Endothelial cell of umbilical vein (primary cell): ENCODE measurements around the gene C4orf33. TPM values are rescaled to one million over a fixed set of nuclear protein-coding genes. Genes with fewer than 3 reads are reported as not detected.

ENCODE experiments used
- BruUV-seq: library from RNA; stranded (reverse); fragments of 400-500 nt; replicated peaks from 2 replicates; lab custom pipeline; 2021; lab: Mats Ljungman, UMichigan
- CTCF ChIA-PET: fragments of 300-600, 350-600 bp; sonication (Branson Sonifier 250); formaldehyde crosslinking; loops from one replicate; lab custom pipeline; 2021; ENCODE audit warnings: antibody characterized with exemption, inconsistent platforms; lab: Charles Lee
- POLR2A ChIA-PET: fragments of 300-600, 350-600 bp; sonication (Branson Sonifier 250); formaldehyde crosslinking; loops from one replicate; lab custom pipeline; 2021; ENCODE audit warnings: antibody characterized with exemption, inconsistent platforms; lab: Charles Lee
- DNase-seq: peaks from one replicate; pipeline ENCODE4 v3.0.0-alpha.2; 2011; ENCODE audit warnings: low read depth, low spot score
- FAIRE-seq: peaks from 2 replicates; lab custom pipeline; 2011; peaks lifted over from hg19 to GRCh38; lab: Jason Lieb, UNC
- H2AFZ ChIP-seq: 2 replicates; pipeline ENCODE4 v1.6.0; 2012; ENCODE audit warnings: low read depth, low read length, control low read depth, inconsistent platforms
- H3K27ac ChIP-seq: 2 replicates; pipeline ENCODE4 v1.5.1; 2011; ENCODE audit warnings: low read depth, mild to moderate bottlenecking, control low read depth, low read length, moderate library complexity; ENCODE audit not compliant: insufficient read depth
- H3K27me3 ChIP-seq, 2 experiments: 2 replicates each; pipeline versions ENCODE4 v1.6.0 to v1.6.1; 2011; ENCODE audit warnings: low read length in 2 of 2, mixed read lengths in 1 of 2; ENCODE audit not compliant: control insufficient read depth in 2 of 2, insufficient read depth in 2 of 2
- H3K36me3 ChIP-seq, 2 experiments: 2 replicates in 1 of 2; 3 replicates in 1 of 2; pipeline ENCODE4 v1.5.1; 2011; ENCODE audit warnings: low read length in 2 of 2, mild to moderate bottlenecking in 1 of 2, moderate library complexity in 1 of 2; ENCODE audit not compliant: control insufficient read depth in 2 of 2, insufficient read depth in 2 of 2; ENCODE audit errors: extremely low read depth in 1 of 2
- H3K4me1 ChIP-seq: 3 replicates; pipeline ENCODE4 v1.5.1; 2011; ENCODE audit warnings: mild to moderate bottlenecking, low read length; ENCODE audit not compliant: control insufficient read depth, insufficient read depth; ENCODE audit errors: extremely low read depth
- H3K4me2 ChIP-seq: 2 replicates; pipeline ENCODE4 v1.6.1; 2011; ENCODE audit warnings: low read length, control low read depth, mixed read lengths; ENCODE audit not compliant: insufficient read depth
- H3K4me3 ChIP-seq, 3 experiments: fragments of 200-600 bp in 1 of 3; sonication (generic), shearing (Covaris generic) in 1 of 3; replicated peaks in 1 of 3; 2 replicates each; pipeline ENCODE4 v1.5.1; 2011 to 2016; ENCODE audit warnings: control low read depth in 3 of 3, low read length in 3 of 3, mild to moderate bottlenecking in 2 of 3, inconsistent platforms in 1 of 3, low read depth in 1 of 3, moderate library complexity in 1 of 3; ENCODE audit not compliant: insufficient read depth in 1 of 3
- H3K79me2 ChIP-seq: 2 replicates; pipeline ENCODE4 v1.6.0; 2012; ENCODE audit warnings: low read length, inconsistent platforms; ENCODE audit not compliant: control insufficient read depth, insufficient read depth
- H3K9ac ChIP-seq: replicated peaks from 2 replicates; pipeline ENCODE3; 2011; ENCODE audit warnings: low read length, control low read depth; ENCODE audit not compliant: insufficient read depth; ENCODE audit errors: extremely low read depth
- H3K9me1 ChIP-seq: replicated peaks from 3 replicates; pipeline ENCODE4 v1.6.0; 2011; ENCODE audit warnings: mild to moderate bottlenecking, low read length; ENCODE audit not compliant: control insufficient read depth, insufficient read depth; ENCODE audit errors: extremely low read depth
- H3K9me3 ChIP-seq: replicated peaks from 2 replicates; pipeline ENCODE4 v1.5.1; 2012; ENCODE audit warnings: low read length, inconsistent platforms; ENCODE audit not compliant: control insufficient read depth, insufficient read depth
- H4K20me1 ChIP-seq: replicated peaks from 2 replicates; pipeline ENCODE3; 2011; ENCODE audit warnings: mild to moderate bottlenecking, low read length; ENCODE audit not compliant: control insufficient read depth, insufficient read depth; ENCODE audit errors: extremely low read depth
- EZH2 ChIP-seq: IDR thresholded peaks from 2 replicates; pipeline ENCODE4 v1.6.1; 2012; ENCODE audit warnings: borderline replicate concordance, low read depth, mild to moderate bottlenecking, moderate library complexity, low read length, inconsistent platforms; ENCODE audit not compliant: severe bottlenecking
- FOS ChIP-seq: IDR thresholded peaks from 2 replicates; pipeline ENCODE4 v1.6.1; 2011; ENCODE audit warnings: mild to moderate bottlenecking, low read length, moderate library complexity, borderline replicate concordance; ENCODE audit not compliant: insufficient read depth
- GATA2 ChIP-seq: IDR thresholded peaks from 2 replicates; pipeline ENCODE4 v1.7.0; 2011; ENCODE audit warnings: low read depth, mild to moderate bottlenecking, moderate library complexity, mixed read lengths, low read length; ENCODE audit not compliant: insufficient read length, insufficient read depth
- JUN ChIP-seq: IDR thresholded peaks from 2 replicates; pipeline ENCODE4 v1.6.1; 2011; ENCODE audit warnings: borderline replicate concordance, low read depth; ENCODE audit not compliant: insufficient read length, insufficient read depth
- MAX ChIP-seq: IDR thresholded peaks from 2 replicates; pipeline ENCODE4 v1.6.1; 2011; ENCODE audit not compliant: insufficient read depth, insufficient read length
- MYC ChIP-seq: IDR thresholded peaks from one replicate; pipeline ENCODE4 v1.6.1; 2011; ENCODE audit warnings: mild to moderate bottlenecking, low read depth, low read length
- POLR2A ChIP-seq: IDR thresholded peaks from 2 replicates; pipeline ENCODE4 v1.6.1; 2012; ENCODE audit warnings: low read depth, mild to moderate bottlenecking, control low read depth, low read length
- POLR2AphosphoS5 ChIP-seq: IDR thresholded peaks from 2 replicates; pipeline ENCODE4 v1.6.1; 2012; ENCODE audit warnings: low read depth, mild to moderate bottlenecking, control low read depth, low read length, moderate library complexity; ENCODE audit not compliant: insufficient read depth
- dilution Hi-C: fragments of 300-500 bp; cut with MboI; formaldehyde crosslinking; loops from one replicate; pipeline ENCODE4 v1.15.0; 2019; ENCODE audit warnings: low sequenced_read_pairs; ENCODE audit not compliant: extremely low pct_ligation_motif_present
- intact Hi-C: fragments of 100-400 bp; cut with micrococcal nuclease; formaldehyde crosslinking; loops from one replicate; pipeline ENCODE4 v1.10.0; 2022
- polyA plus RNA-seq, 4 experiments: library from polyadenylated mRNA; depleted of rRNA in 3 of 4; stranded (reverse) in 3 of 4; unstranded in 1 of 4; fragments of >200 nt; gene quantifications; 2 replicates each; pipeline versions ENCODE4 v1.2.1 to v1.2.3, GENCODE V29; 2011 to 2012; ENCODE audit warnings: missing spikeins in 1 of 4
- total RNA-seq: library from RNA; stranded (reverse); gene quantifications from 2 replicates; pipeline ENCODE4 v1.2.3, GENCODE V29; 2021
- TF ChIP-seq, protein P1 (sequence below), 2 donors: IDR thresholded peaks; 1 replicate in 1 of 2; 2 replicates in 1 of 2; pipeline ENCODE4 v1.5.1; 2011; ENCODE audit warnings: low read length in 2 of 2, mild to moderate bottlenecking in 2 of 2, moderate library complexity in 2 of 2, control low read depth in 1 of 2, inconsistent platforms in 1 of 2, low read depth in 1 of 2; ENCODE audit not compliant: insufficient read depth in 1 of 2; ENCODE audit errors: extremely low read depth in 1 of 2

C4orf33 gene
- total and polyA plus RNA-seq, 2 donors (not counting 3 experiments of a cell fraction or from before 2014, with no cell fraction given) = 2.6 to 9.4 TPM

DNA sequence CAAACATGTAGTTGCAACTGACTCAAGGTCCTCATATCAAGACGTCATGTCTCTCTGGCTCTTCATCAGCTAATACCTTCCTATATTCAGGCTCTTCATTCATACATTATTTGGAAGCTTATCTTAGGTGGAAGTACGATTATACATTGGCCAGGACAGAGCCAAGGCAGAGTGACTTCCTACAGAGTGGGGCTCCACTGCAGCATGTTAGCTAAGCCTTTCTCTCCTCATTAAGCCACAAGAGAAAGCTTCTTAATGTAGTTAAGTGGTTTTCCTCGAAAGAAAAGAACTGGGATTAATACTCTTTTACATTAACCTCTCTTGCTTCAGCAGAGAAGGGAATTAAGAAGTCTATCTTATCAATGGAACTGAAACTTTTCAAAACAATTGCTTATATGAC is 15.0 kb downstream of the C4orf33 start:
- Histone ChIP-seq H3K9me1 (no peaks in the 10 kb centered on the region), H3K79me2 (no peaks in the 10 kb centered on the region), H3K9me3 (no peaks in the 10 kb centered on the region), H3K4me1 (no peaks in the 10 kb centered on the region), H3K36me3 (no peaks in the 10 kb centered on the region), H3K4me2 (no peak overlapping the region), H3K9ac (no peak overlapping the region), H4K20me1 (no peaks in the 10 kb centered on the region), H3K27ac (no peak overlapping the region), H3K27me3 (no peaks in the 10 kb centered on the region), H3K4me3 (no peak overlapping the region), H2AFZ (no peak overlapping the region)
- no TSS peak for BruUV-seq
- dilution Hi-C loops = no loop called here
- DNase-seq = no peak
- FAIRE-seq = no peak
- ChIA-PET CTCF (no interaction called here), POLR2A (no interaction called here)
- intact Hi-C loops = no loop called here
- TF ChIP-seq, protein P1, sequence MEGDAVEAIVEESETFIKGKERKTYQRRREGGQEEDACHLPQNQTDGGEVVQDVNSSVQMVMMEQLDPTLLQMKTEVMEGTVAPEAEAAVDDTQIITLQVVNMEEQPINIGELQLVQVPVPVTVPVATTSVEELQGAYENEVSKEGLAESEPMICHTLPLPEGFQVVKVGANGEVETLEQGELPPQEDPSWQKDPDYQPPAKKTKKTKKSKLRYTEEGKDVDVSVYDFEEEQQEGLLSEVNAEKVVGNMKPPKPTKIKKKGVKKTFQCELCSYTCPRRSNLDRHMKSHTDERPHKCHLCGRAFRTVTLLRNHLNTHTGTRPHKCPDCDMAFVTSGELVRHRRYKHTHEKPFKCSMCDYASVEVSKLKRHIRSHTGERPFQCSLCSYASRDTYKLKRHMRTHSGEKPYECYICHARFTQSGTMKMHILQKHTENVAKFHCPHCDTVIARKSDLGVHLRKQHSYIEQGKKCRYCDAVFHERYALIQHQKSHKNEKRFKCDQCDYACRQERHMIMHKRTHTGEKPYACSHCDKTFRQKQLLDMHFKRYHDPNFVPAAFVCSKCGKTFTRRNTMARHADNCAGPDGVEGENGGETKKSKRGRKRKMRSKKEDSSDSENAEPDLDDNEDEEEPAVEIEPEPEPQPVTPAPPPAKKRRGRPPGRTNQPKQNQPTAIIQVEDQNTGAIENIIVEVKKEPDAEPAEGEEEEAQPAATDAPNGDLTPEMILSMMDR (IDR thresholded peaks at IDR 0.05; ENCODE audit: extremely low read depth in 1 of 2, insufficient read depth in 1 of 2, low read depth in 1 of 2, low read length in 2 of 2) = no peak
- TF ChIP-seq EZH2 = no peak
- no peak for TF ChIP-seq POLR2AphosphoS5

GRCh38 chr4:129111919-129112318 is 16.0 kb downstream of the C4orf33 start:
- Histone ChIP-seq H3K9ac (no peak overlapping the region), H3K4me2 (no peak overlapping the region), H3K9me3 (no peaks in the 10 kb centered on the region), H3K27ac (no peak overlapping the region), H3K79me2 (no peaks in the 10 kb centered on the region), H3K9me1 (no peaks in the 10 kb centered on the region), H3K27me3 (no peaks in the 10 kb centered on the region), H3K36me3 (no peaks in the 10 kb centered on the region), H2AFZ (no peak overlapping the region), H3K4me1 (no peaks in the 10 kb centered on the region), H4K20me1 (no peaks in the 10 kb centered on the region), H3K4me3 (no peak overlapping the region)
- ChIA-PET POLR2A (no interaction called here), CTCF (no interaction called here)
- dilution Hi-C loops = no loop called here
- intact Hi-C loops = no loop called here
- BruUV-seq = no TSS peak
- no peak for TF ChIP-seq MAX
- no peak for TF ChIP-seq POLR2A
- TF ChIP-seq EZH2 = no peak
- TF ChIP-seq, protein P1 (IDR thresholded peaks at IDR 0.05; ENCODE audit: extremely low read depth in 1 of 2, insufficient read depth in 1 of 2, low read depth in 1 of 2, low read length in 2 of 2) = no peak
- no peak for TF ChIP-seq POLR2AphosphoS5
- no peak for TF ChIP-seq GATA2
- no peak for TF ChIP-seq FOS
- no peak for TF ChIP-seq JUN
- no peak for TF ChIP-seq MYC
- FAIRE-seq (no peak), DNase-seq (no peak)
